ENCODE measurements around the gene DHX8.

GRCh38 chr17:43574896-43575525 lies 91.2 kb downstream of the DHX8 start:
- TF ChIP-seq CTCF (conservative IDR thresholded peaks at IDR 0.05; ENCODE audit: low read depth, low read length) (no peak), EZH2 (IDR thresholded peaks at IDR 0.05; ENCODE audit: borderline replicate concordance, low read depth, low read length, poor library complexity, severe bottlenecking) (no peak)

Measured in A673 (cell line).